Smooth muscle cell (in vitro differentiated cells): ENCODE results near the gene OSBPL9. TPM values are rescaled to one million over a fixed set of nuclear protein-coding genes. Genes with fewer than 3 reads are reported as not detected.

Experiments
- DNase-seq: peaks from one replicate; lab custom pipeline; 2025; ENCODE audit not compliant: unreplicated experiment; lab: John Stamatoyannopoulos, UW
- H2AFZ ChIP-seq: fragments of 200-600 bp; sonication (generic); 2 replicates; pipeline ENCODE4 v1.6.0; 2016; ENCODE audit warnings: antibody characterized with exemption, low read depth, mild to moderate bottlenecking
- H3F3A ChIP-seq: fragments of 200-600 bp; sonication (generic); 2 replicates; pipeline ENCODE4 v1.6.0; 2017; ENCODE audit warnings: antibody characterized with exemption, low read depth
- H3K27ac ChIP-seq: fragments of 200-600 bp; sonication (generic); 2 replicates; pipeline ENCODE4 v1.5.1; 2016; ENCODE audit warnings: low read depth, mild to moderate bottlenecking
- H3K27me3 ChIP-seq: fragments of 200-600 bp; sonication (generic); 2 replicates; pipeline ENCODE4 v1.6.1; 2016; ENCODE audit warnings: low read depth, mild to moderate bottlenecking
- H3K36me3 ChIP-seq: fragments of 200-600 bp; sonication (generic); 2 replicates; pipeline ENCODE4 v1.5.1; 2016; ENCODE audit warnings: low read depth
- H3K4me1 ChIP-seq: fragments of 200-600 bp; sonication (generic); 2 replicates; pipeline ENCODE4 v1.5.1; 2016; ENCODE audit warnings: low read depth
- H3K4me2 ChIP-seq: fragments of 200-600 bp; sonication (generic); 2 replicates; pipeline ENCODE4 v1.6.0; 2016; ENCODE audit warnings: mild to moderate bottlenecking
- H3K4me3 ChIP-seq: fragments of 200-600 bp; sonication (generic); 2 replicates; pipeline ENCODE4 v1.5.1; 2016; ENCODE audit warnings: mild to moderate bottlenecking
- H3K79me2 ChIP-seq: fragments of 200-600 bp; sonication (generic); 2 replicates; pipeline ENCODE4 v1.6.0; 2016; ENCODE audit warnings: low read depth, mild to moderate bottlenecking
- H3K9ac ChIP-seq: fragments of 200-600 bp; sonication (generic); 2 replicates; pipeline ENCODE4 v1.6.0; 2016; ENCODE audit warnings: low read depth
- H3K9me3 ChIP-seq: fragments of 200-600 bp; sonication (generic); replicated peaks from 2 replicates; pipeline ENCODE4 v1.5.1; 2016; ENCODE audit warnings: low read depth
- H4K20me1 ChIP-seq: fragments of 200-600 bp; sonication (generic); 2 replicates; pipeline ENCODE4 v1.6.0; 2016; ENCODE audit warnings: low read depth
- CTCF ChIP-seq: fragments of 200-600 bp; sonication (generic); IDR thresholded peaks from 2 replicates; pipeline ENCODE4 v1.5.1; 2017; ENCODE audit warnings: borderline replicate concordance, mild to moderate bottlenecking, antibody characterized with exemption; ENCODE audit not compliant: insufficient read depth, poor library complexity, severe bottlenecking
- WGBS: methylation state at CpG from one replicate; pipeline ENCODE4 v1.1.7; 2016; ENCODE audit warnings: low lambda C conversion rate; 5-methylcytosine and 5-hydroxymethylcytosine counted together
- polyA plus RNA-seq: library from polyadenylated mRNA; unstranded; fragments of >200 nt; fragmentation: Nextera tagmentation; extraction: Ambion mirVana; gene quantifications from 2 replicates; pipeline ENCODE4 v1.2.1, GENCODE V29; 2016
- total RNA-seq: library from RNA; depleted of rRNA; stranded (reverse); fragments of >200 nt; gene quantifications from 2 replicates; pipeline ENCODE4 v1.2.3, GENCODE V29; 2014

Gene OSBPL9
- total and polyA plus RNA-seq, 2 experiments from 2014 or later = 66.7 to 112 TPM

- Histone ChIP-seq H3K4me1 (peaks cover 29% of the 10 kb centered on the region), H3F3A (peaks cover 10% of the 10 kb centered on the region), H3K36me3 (no peaks in the 10 kb centered on the region), H2AFZ (no peak overlapping the region), H3K9ac (no peak overlapping the region), H3K9me3 (no peaks in the 10 kb centered on the region), H3K4me3 (no peak overlapping the region), H4K20me1 (peaks cover 99% of the 10 kb centered on the region), H3K4me2 (no peak overlapping the region), H3K79me2 (peaks cover 98% of the 10 kb centered on the region), H3K27ac (no peak overlapping the region), H3K27me3 (no peaks in the 10 kb centered on the region)
- 77% methylated on average over 5 of the region's 5 CpGs for WGBS
- DNase-seq = no peak
- TF ChIP-seq CTCF = no peak
Measured at GRCh38 chr1:51735746-51736254, 118.9 kb downstream of the OSBPL9 start.

- Histone ChIP-seq H3K27me3 (no peaks in the 10 kb centered on the region), H4K20me1 (peaks cover 97% of the 10 kb centered on the region), H2AFZ (no peak overlapping the region), H3K36me3 (no peaks in the 10 kb centered on the region), H3K4me3 (no peak overlapping the region), H3K27ac (no peak overlapping the region), H3K4me1 (peaks cover 22% of the 10 kb centered on the region), H3K9me3 (no peaks in the 10 kb centered on the region), H3K9ac (no peak overlapping the region), H3F3A (peaks cover 10% of the 10 kb centered on the region), H3K4me2 (no peak overlapping the region), H3K79me2 (peaks cover 98% of the 10 kb centered on the region)
- DNase-seq = no peak
- TF ChIP-seq CTCF = no peak
Measured at GRCh38 chr1:51736702-51737101, 119.8 kb downstream of the OSBPL9 start.

- H3F3A ChIP-seq = peaks cover 10% of the 10 kb centered on the region
- no peaks in the 10 kb centered on the region for H3K36me3 ChIP-seq
- H3K4me2 ChIP-seq = no peak overlapping the region
- peaks cover 98% of the 10 kb centered on the region for H4K20me1 ChIP-seq
- DNase-seq = no peak
- 93% methylated on average over 3 of the region's 3 CpGs for whole genome bisulfite sequencing
- TF ChIP-seq CTCF = no peak
- no peak overlapping the region for H3K27ac ChIP-seq
- no peak overlapping the region for H3K4me3 ChIP-seq
- no peak overlapping the region for H3K9ac ChIP-seq
- H3K9me3 ChIP-seq = no peaks in the 10 kb centered on the region
- H3K27me3 ChIP-seq = no peaks in the 10 kb centered on the region
- peaks cover 98% of the 10 kb centered on the region for H3K79me2 ChIP-seq
- H3K4me1 ChIP-seq = peaks cover 19% of the 10 kb centered on the region
- no peak overlapping the region for H2AFZ ChIP-seq
Measured at GRCh38 chr1:51738681-51739080, 121.8 kb downstream of the OSBPL9 start.

- no peak for TF ChIP-seq CTCF
- Histone ChIP-seq H3K9me3 (no peaks in the 10 kb centered on the region), H3K27ac (no peak overlapping the region)
Measured at GRCh38 chr1:51740652-51741051, 123.8 kb downstream of the OSBPL9 start.

More at GRCh38 chr1:51740652-51741051, 123.8 kb downstream of the OSBPL9 start:
- WGBS = 73% methylated on average over 3 of the region's 3 CpGs
- Histone ChIP-seq H3K4me3 (no peak overlapping the region), H3K9ac (no peak overlapping the region), H3K79me2 (peaks cover 97% of the 10 kb centered on the region), H2AFZ (no peak overlapping the region), H3F3A (peaks cover 2% of the 10 kb centered on the region), H3K4me1 (peaks cover 12% of the 10 kb centered on the region), H3K4me2 (no peak overlapping the region), H3K27me3 (no peaks in the 10 kb centered on the region), H3K36me3 (no peaks in the 10 kb centered on the region), H4K20me1 (peaks cover 96% of the 10 kb centered on the region)
- no peak for DNase-seq
